GM12878 (cell line): ENCODE measurements around the gene NPAS2. TPM values are rescaled to one million over a fixed set of nuclear protein-coding genes. Genes with fewer than 3 reads are reported as not detected.

Experiments used
- ATAC-seq: fragments of 200-7000 bp; cut with Tn5 transposase; 3 replicates; pipeline ENCODE4 v1.9.1; 2020; ENCODE audit warnings: mild to moderate bottlenecking, moderate library complexity
- BruUV-seq: library from RNA; stranded (reverse); fragments of 400-500 nt; replicated peaks from 2 replicates; lab custom pipeline; 2021; lab: Mats Ljungman, UMichigan
- CTCF ChIA-PET: fragments of 300-600 bp; sonication (Branson Sonifier 250); formaldehyde crosslinking; extraction: SDS; loops from one replicate; lab custom pipeline; 2021; ENCODE audit warnings: inconsistent platforms; lab: Yijun Ruan, JAX
- POLR2A ChIA-PET: fragments of 350-600 bp; formaldehyde crosslinking; extraction: SDS; loops from one replicate; lab custom pipeline; 2021; ENCODE audit warnings: inconsistent platforms; lab: Charles Lee
- RAD21 ChIA-PET: fragments of 300-600 bp; sonication (Branson Sonifier 250); formaldehyde crosslinking; loops from one replicate; lab custom pipeline; 2023; ENCODE audit warnings: antibody characterized with exemption; ENCODE audit not compliant: unreplicated experiment; lab: Charles Lee
- SMC1A ChIA-PET: fragments of 300-600 bp; sonication (Branson Sonifier 250); formaldehyde crosslinking; loops from one replicate; lab custom pipeline; 2023; ENCODE audit not compliant: unreplicated experiment, uncharacterized antibody; lab: Charles Lee
- DNase-seq: peaks from one replicate; pipeline ENCODE4 v3.0.0-alpha.2; 2011; ENCODE audit warnings: low read depth, low spot score
- FAIRE-seq: peaks from 3 replicates; lab custom pipeline; 2011; peaks lifted over from hg19 to GRCh38; lab: Jason Lieb, UNC
- H2AFZ ChIP-seq: 2 replicates; pipeline ENCODE4 v1.6.0; 2011; ENCODE audit warnings: low read depth, low read length, control low read depth; ENCODE audit not compliant: control insufficient read depth
- H3K27ac ChIP-seq: 2 replicates; pipeline ENCODE4 v1.5.1; 2011; ENCODE audit warnings: control low read depth; ENCODE audit not compliant: control insufficient read depth, insufficient read depth
- H3K27me3 ChIP-seq, 2 experiments: replicated peaks in 1 of 2; 2 replicates each; pipeline versions ENCODE4 v1.6.0 to v1.6.1; 2011; ENCODE audit warnings: low read length in 1 of 2; ENCODE audit not compliant: control insufficient read depth in 2 of 2, insufficient read depth in 2 of 2
- H3K36me3 ChIP-seq, 2 experiments: 2 replicates each; pipeline ENCODE4 v1.5.1; 2011; ENCODE audit warnings: low read length in 1 of 2; ENCODE audit not compliant: control insufficient read depth in 2 of 2, insufficient read depth in 2 of 2
- H3K4me1 ChIP-seq: 2 replicates; pipeline ENCODE4 v1.6.1; 2011; ENCODE audit warnings: mild to moderate bottlenecking, low read length, moderate library complexity, mixed read lengths; ENCODE audit not compliant: control insufficient read depth, insufficient read depth
- H3K4me2 ChIP-seq: 2 replicates; pipeline ENCODE4 v1.6.0; 2011; ENCODE audit warnings: control low read depth; ENCODE audit not compliant: control insufficient read depth, insufficient read depth
- H3K4me3 ChIP-seq: fragments of 200-600 bp; sonication (generic); 2 replicates; pipeline ENCODE4 v1.5.1; 2016
- H3K79me2 ChIP-seq: 2 replicates; pipeline ENCODE4 v1.6.0; 2011; ENCODE audit warnings: low read length; ENCODE audit not compliant: control insufficient read depth, insufficient read depth
- H3K9ac ChIP-seq: 2 replicates; pipeline ENCODE4 v1.8.0; 2011; ENCODE audit warnings: low read length, control low read depth, mixed read lengths; ENCODE audit not compliant: control insufficient read depth, insufficient read depth
- H3K9me3 ChIP-seq: replicated peaks from 3 replicates; pipeline ENCODE4 v1.5.1; 2011; ENCODE audit warnings: mild to moderate bottlenecking, low read length; ENCODE audit not compliant: control insufficient read depth, insufficient read depth
- H4K20me1 ChIP-seq: 2 replicates; pipeline ENCODE4 v1.6.0; 2011; ENCODE audit not compliant: control insufficient read depth, insufficient read depth
- HDGF ChIP-seq: fragments of 450-650 bp; IDR thresholded peaks from 2 replicates; pipeline ENCODE4 v1.6.1; 2016; ENCODE audit warnings: antibody characterized with exemption
- RAD51 ChIP-seq: fragments of 450-650 bp; IDR thresholded peaks from 2 replicates; pipeline ENCODE4 v1.6.1; 2016; ENCODE audit warnings: moderate library complexity, mild to moderate bottlenecking, inconsistent platforms
- RCOR1 ChIP-seq: conservative IDR thresholded peaks from 2 replicates; pipeline ENCODE4 v1.6.1; 2012; ENCODE audit warnings: low read depth, low read length, improper control_type of control experiment
- STAT3 ChIP-seq: IDR thresholded peaks from 2 replicates; pipeline ENCODE4 v1.6.1; 2011; ENCODE audit warnings: low read depth, low read length, improper control_type of control experiment
- WGBS: methylation state at CpG from one replicate; pipeline ENCODE4 v1.1.6; 2016; ENCODE audit warnings: low lambda C conversion rate; ENCODE audit not compliant: insufficient replicate concordance, insufficient coverage; ENCODE audit errors: missing lambda C conversion rate; 5-methylcytosine and 5-hydroxymethylcytosine counted together
- in situ Hi-C: fragments of 300-500 bp; cut with MboI; formaldehyde crosslinking; loops from 9 replicates; pipeline ENCODE4 v1.14.3; 2018; ENCODE audit warnings: mixed read lengths
- intact Hi-C: fragments of 100-400 bp; cut with micrococcal nuclease; formaldehyde crosslinking; loops from one replicate; pipeline ENCODE4 v1.14.2; 2022; ENCODE audit not compliant: unreplicated experiment
- polyA plus RNA-seq, 11 experiments: library from polyadenylated mRNA; depleted of rRNA in 4 of 11; unstranded in 6 of 11; stranded (reverse) in 5 of 11; fragments of >200 nt; fragmentation: Nextera tagmentation in 4 of 11; fragmentation: Illumina TruSeq in 1 of 11; extraction: Ambion mirVana in 4 of 11; extraction: Trizol in 1 of 11; gene quantifications; 1 replicate in 1 of 11; 2 replicates in 10 of 11; pipeline versions ENCODE4 v1.2.1 to v1.2.3, GENCODE V29; 2011 to 2016; ENCODE audit warnings: inconsistent platforms in 2 of 11, missing spikeins in 2 of 11, low read depth in 1 of 11
- total RNA-seq, 4 experiments: library from RNA; depleted of rRNA in 3 of 4; stranded (reverse); fragments of >200 nt in 3 of 4; fragmentation: Illumina TruSeq in 1 of 4; extraction: Trizol in 1 of 4; gene quantifications; 2 replicates each; pipeline versions ENCODE4 v1.2.1 to v1.2.3, GENCODE V29; 2013 to 2021
- TF ChIP-seq, protein P1 (sequence below): fragments of 450-650 bp; IDR thresholded peaks from 2 replicates; pipeline ENCODE4 v1.6.1; 2016; ENCODE audit warnings: mild to moderate bottlenecking, moderate library complexity, borderline replicate concordance
- TF ChIP-seq, protein P2 (sequence below): IDR thresholded peaks from 2 replicates; pipeline ENCODE4 v1.6.1; 2011; ENCODE audit warnings: low read depth, low read length, improper control_type of control experiment, borderline replicate concordance
- TF ChIP-seq, protein P3 (sequence below): fragments of 450-650 bp; formaldehyde crosslinking; IDR thresholded peaks from 2 replicates; pipeline ENCODE4 v1.4.0; 2022; ENCODE audit warnings: mild to moderate bottlenecking, moderate library complexity
- TF ChIP-seq, protein P4 (sequence below): IDR thresholded peaks from 2 replicates; pipeline ENCODE4 v1.6.1; 2012; ENCODE audit warnings: mild to moderate bottlenecking, low read depth, low read length

Gene NPAS2
- total and polyA plus RNA-seq, 10 of the 15 experiments (the other 5 are each of a cell fraction or from before 2014, with no cell fraction given): 0.08 TPM; not detected in 9

DNA sequence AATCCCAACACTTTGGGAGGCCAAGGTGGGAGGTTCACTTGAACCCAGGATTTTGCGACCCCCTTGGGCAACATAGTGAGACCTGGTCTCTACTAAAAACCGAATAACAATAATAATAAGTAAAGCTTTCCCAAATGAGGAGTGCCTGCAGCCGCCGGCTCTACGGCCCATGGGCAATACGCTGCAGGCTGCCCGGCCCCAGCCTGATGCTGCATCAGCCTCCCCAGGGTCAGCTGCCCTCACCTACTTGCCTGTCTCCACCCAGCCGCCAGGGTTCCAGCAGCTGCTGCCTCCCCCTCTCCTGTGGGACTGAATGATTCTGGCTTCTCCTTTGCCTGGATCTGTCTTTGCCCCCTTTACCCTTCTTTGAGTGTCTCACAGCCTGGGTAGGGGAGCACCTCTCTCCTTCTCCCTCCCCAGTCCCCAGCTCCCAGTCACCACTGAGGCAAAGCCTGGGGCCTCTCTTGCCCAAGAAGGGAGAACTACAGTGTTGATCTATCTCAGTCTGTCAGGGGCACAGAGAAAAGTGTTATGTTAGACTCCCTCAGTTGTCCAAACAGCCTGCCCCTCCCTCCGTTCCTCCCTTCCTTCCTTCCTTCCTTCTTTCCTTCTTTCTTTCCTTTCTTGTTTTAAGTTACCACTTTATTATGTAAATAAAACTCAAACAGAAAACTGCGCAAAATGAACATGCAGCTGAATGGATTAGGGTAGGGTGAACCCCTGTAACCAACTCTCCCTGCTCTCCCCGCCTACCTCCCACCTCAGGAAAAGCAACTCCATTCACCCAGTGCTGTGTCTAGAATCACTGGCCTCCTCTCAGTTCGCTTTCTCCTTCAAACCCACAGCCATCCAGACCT is 38.2 kb upstream of the NPAS2 start (continued):
- TF ChIP-seq, protein P1, sequence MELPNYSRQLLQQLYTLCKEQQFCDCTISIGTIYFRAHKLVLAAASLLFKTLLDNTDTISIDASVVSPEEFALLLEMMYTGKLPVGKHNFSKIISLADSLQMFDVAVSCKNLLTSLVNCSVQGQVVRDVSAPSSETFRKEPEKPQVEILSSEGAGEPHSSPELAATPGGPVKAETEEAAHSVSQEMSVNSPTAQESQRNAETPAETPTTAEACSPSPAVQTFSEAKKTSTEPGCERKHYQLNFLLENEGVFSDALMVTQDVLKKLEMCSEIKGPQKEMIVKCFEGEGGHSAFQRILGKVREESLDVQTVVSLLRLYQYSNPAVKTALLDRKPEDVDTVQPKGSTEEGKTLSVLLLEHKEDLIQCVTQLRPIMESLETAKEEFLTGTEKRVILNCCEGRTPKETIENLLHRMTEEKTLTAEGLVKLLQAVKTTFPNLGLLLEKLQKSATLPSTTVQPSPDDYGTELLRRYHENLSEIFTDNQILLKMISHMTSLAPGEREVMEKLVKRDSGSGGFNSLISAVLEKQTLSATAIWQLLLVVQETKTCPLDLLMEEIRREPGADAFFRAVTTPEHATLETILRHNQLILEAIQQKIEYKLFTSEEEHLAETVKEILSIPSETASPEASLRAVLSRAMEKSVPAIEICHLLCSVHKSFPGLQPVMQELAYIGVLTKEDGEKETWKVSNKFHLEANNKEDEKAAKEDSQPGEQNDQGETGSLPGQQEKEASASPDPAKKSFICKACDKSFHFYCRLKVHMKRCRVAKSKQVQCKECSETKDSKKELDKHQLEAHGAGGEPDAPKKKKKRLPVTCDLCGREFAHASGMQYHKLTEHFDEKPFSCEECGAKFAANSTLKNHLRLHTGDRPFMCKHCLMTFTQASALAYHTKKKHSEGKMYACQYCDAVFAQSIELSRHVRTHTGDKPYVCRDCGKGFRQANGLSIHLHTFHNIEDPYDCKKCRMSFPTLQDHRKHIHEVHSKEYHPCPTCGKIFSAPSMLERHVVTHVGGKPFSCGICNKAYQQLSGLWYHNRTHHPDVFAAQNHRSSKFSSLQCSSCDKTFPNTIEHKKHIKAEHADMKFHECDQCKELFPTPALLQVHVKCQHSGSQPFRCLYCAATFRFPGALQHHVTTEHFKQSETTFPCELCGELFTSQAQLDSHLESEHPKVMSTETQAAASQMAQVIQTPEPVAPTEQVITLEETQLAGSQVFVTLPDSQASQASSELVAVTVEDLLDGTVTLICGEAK: no peak
- TF ChIP-seq, all 136 proteins: peak for 0

DNA sequence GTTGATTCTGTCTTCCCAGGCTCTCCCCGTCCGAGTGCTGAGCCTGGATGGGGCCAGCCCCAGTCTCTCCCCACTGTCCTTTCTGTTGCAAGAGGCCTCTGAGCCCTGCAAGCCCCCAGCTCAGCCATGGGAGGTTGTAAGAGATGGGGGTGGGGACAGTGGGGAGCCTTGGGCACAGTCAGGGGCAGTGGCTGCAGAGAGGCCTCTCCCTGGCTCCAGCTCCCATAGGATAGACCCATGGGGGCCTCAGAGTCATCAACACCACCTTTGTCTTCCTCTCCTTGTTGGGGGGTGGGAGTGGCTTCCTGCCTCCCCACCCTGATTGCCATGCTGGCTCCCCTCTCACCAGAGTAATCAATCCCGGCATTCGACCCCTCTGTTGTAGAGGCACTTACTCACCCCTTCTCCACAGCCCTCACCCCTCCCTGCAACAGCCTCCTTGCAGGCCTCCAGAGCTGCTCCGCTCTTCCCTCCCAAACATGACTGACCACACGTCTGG is 37.5 kb upstream of the NPAS2 start:
- 25% methylated on average over 6 of the region's 6 CpGs for WGBS
- peaks cover 2% of the 10 kb centered on the region in 2 experiments; a peak in 3 of 4 replicates for H3K27me3 ChIP-seq
- DNase-seq (no peak), FAIRE-seq (no peak), ATAC-seq (no peak)
- H3K9me3 ChIP-seq: no peaks in the 10 kb centered on the region
- ChIA-PET CTCF (no interaction called here), RAD21 (no interaction called here), SMC1A (no interaction called here), POLR2A (no interaction called here)
- no peaks in the 10 kb centered on the region for H3K79me2 ChIP-seq
- BruUV-seq: no TSS peak
- in situ Hi-C loops (no loop called here), intact Hi-C loops (no loop called here)
- H3K36me3 ChIP-seq: no peaks in the 10 kb centered on the region
- H3K9ac ChIP-seq: no peak overlapping the region
- no peaks in the 10 kb centered on the region for H3K4me1 ChIP-seq
- H4K20me1 ChIP-seq: no peaks in the 10 kb centered on the region
- no peak overlapping the region for H3K4me2 ChIP-seq
- H3K27ac ChIP-seq: no peak overlapping the region
- H3K4me3 ChIP-seq: no peak overlapping the region
- no peak overlapping the region for H2AFZ ChIP-seq
- TF ChIP-seq RCOR1: no peak
- TF ChIP-seq, protein P2, sequence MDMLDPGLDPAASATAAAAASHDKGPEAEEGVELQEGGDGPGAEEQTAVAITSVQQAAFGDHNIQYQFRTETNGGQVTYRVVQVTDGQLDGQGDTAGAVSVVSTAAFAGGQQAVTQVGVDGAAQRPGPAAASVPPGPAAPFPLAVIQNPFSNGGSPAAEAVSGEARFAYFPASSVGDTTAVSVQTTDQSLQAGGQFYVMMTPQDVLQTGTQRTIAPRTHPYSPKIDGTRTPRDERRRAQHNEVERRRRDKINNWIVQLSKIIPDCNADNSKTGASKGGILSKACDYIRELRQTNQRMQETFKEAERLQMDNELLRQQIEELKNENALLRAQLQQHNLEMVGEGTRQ: no peak
- no peak for TF ChIP-seq RAD51
- no peak for TF ChIP-seq STAT3
- TF ChIP-seq, protein P3, sequence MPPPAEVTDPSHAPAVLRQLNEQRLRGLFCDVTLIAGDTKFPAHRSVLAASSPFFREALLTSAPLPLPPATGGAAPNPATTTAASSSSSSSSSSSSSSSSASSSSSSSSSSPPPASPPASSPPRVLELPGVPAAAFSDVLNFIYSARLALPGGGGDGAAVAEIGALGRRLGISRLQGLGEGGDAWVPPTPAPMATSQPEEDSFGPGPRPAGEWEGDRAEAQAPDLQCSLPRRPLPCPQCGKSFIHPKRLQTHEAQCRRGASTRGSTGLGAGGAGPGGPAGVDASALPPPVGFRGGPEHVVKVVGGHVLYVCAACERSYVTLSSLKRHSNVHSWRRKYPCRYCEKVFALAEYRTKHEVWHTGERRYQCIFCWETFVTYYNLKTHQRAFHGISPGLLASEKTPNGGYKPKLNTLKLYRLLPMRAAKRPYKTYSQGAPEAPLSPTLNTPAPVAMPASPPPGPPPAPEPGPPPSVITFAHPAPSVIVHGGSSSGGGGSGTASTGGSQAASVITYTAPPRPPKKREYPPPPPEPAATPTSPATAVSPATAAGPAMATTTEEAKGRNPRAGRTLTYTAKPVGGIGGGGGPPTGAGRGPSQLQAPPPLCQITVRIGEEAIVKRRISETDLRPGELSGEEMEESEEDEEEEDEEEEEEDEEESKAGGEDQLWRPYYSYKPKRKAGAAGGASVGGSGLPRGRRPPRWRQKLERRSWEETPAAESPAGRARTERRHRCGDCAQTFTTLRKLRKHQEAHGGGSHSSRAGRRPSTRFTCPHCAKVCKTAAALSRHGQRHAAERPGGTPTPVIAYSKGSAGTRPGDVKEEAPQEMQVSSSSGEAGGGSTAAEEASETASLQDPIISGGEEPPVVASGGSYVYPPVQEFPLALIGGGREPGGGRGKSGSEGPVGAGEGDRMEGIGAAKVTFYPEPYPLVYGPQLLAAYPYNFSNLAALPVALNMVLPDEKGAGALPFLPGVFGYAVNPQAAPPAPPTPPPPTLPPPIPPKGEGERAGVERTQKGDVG (CRISPR knock-in tag): no peak
- TF ChIP-seq HDGF: no peak
- TF ChIP-seq, protein P4, sequence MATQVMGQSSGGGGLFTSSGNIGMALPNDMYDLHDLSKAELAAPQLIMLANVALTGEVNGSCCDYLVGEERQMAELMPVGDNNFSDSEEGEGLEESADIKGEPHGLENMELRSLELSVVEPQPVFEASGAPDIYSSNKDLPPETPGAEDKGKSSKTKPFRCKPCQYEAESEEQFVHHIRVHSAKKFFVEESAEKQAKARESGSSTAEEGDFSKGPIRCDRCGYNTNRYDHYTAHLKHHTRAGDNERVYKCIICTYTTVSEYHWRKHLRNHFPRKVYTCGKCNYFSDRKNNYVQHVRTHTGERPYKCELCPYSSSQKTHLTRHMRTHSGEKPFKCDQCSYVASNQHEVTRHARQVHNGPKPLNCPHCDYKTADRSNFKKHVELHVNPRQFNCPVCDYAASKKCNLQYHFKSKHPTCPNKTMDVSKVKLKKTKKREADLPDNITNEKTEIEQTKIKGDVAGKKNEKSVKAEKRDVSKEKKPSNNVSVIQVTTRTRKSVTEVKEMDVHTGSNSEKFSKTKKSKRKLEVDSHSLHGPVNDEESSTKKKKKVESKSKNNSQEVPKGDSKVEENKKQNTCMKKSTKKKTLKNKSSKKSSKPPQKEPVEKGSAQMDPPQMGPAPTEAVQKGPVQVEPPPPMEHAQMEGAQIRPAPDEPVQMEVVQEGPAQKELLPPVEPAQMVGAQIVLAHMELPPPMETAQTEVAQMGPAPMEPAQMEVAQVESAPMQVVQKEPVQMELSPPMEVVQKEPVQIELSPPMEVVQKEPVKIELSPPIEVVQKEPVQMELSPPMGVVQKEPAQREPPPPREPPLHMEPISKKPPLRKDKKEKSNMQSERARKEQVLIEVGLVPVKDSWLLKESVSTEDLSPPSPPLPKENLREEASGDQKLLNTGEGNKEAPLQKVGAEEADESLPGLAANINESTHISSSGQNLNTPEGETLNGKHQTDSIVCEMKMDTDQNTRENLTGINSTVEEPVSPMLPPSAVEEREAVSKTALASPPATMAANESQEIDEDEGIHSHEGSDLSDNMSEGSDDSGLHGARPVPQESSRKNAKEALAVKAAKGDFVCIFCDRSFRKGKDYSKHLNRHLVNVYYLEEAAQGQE: no peak
